Measurements from ENCODE around the gene ONECUT3.

Gene ONECUT3

GRCh38 chr19:1817553-1818179, 64.4 kb downstream of the ONECUT3 start:
- no peak for DNase-seq

- no peak for DNase-seq
Measured at GRCh38 chr19:1818549-1819195, 65.4 kb downstream of the ONECUT3 start.

GRCh38 chr19:1819341-1820255, 66.3 kb downstream of the ONECUT3 start:
- DNase-seq = no peak

GRCh38 chr19:1822210-1822609, 68.9 kb downstream of the ONECUT3 start:
- no peak for DNase-seq

GRCh38 chr19:1823020-1823419, 69.7 kb downstream of the ONECUT3 start:
- DNase-seq = no peak

GRCh38 chr19:1823539-1824251, 70.4 kb downstream of the ONECUT3 start:
- no peak for DNase-seq

- no peak for DNase-seq
Measured at GRCh38 chr19:1824252-1824622, 70.9 kb downstream of the ONECUT3 start.

- DNase-seq = peak; percentile 82
Measured at GRCh38 chr19:1825909-1826556, 72.7 kb downstream of the ONECUT3 start.

GRCh38 chr19:1826557-1827521, 73.5 kb downstream of the ONECUT3 start:
- DNase-seq = no peak

- DNase-seq = no peak
Measured at GRCh38 chr19:1827566-1828278, 74.4 kb downstream of the ONECUT3 start.

- DNase-seq = no peak
Measured at GRCh38 chr19:1828279-1829238, 75.3 kb downstream of the ONECUT3 start.

GRCh38 chr19:1829958-1830357, 76.7 kb downstream of the ONECUT3 start:
- no peak for DNase-seq

- no peak for DNase-seq
Measured at GRCh38 chr19:1830568-1830967, 77.3 kb downstream of the ONECUT3 start.
